B cell (primary cell): Measurements from ENCODE around the gene USP2. TPM values are rescaled to one million over a fixed set of nuclear protein-coding genes. Genes with fewer than 3 reads are reported as not detected.
A peak's percentile ranks its signal among the peaks of the same experiment; 100 is the strongest.

ENCODE experiments used
- ATAC-seq: fragments of 200-7000 bp; cut with Tn5 transposase; one replicate; pipeline ENCODE4 v1.10.0; 2021; ENCODE audit warnings: low read depth, mild to moderate bottlenecking, moderate number of reproducible peaks, moderate library complexity
- CTCF ChIA-PET: fragments of 350-600 bp; sonication (Branson Sonifier 250); formaldehyde crosslinking; loops from one replicate; lab custom pipeline; 2021; ENCODE audit warnings: antibody characterized with exemption, inconsistent platforms; lab: Charles Lee
- POLR2A ChIA-PET: fragments of 350-600 bp; sonication (Branson Sonifier 250); formaldehyde crosslinking; loops from one replicate; lab custom pipeline; 2021; ENCODE audit warnings: antibody characterized with exemption; lab: Charles Lee
- DNase-seq: peaks from one replicate; pipeline ENCODE4 v3.0.0; 2013
- H2AFZ ChIP-seq: 2 replicates; pipeline ENCODE4 v1.6.1; 2012; ENCODE audit warnings: mild to moderate bottlenecking, low read depth, low read length; ENCODE audit not compliant: insufficient read depth, poor library complexity, severe bottlenecking
- H3K27ac ChIP-seq, 2 donors: 1 replicate in 1 of 2; 2 replicates in 1 of 2; pipeline ENCODE4 v1.5.1; 2012 to 2013; ENCODE audit warnings: low read length in 2 of 2, mild to moderate bottlenecking in 2 of 2, moderate library complexity in 1 of 2
- H3K27me3 ChIP-seq, 4 experiments: fragments of 200-600 bp in 1 of 4; sonication (generic) in 1 of 4; replicated peaks in 1 of 4; 1 replicate in 2 of 4; 2 replicates in 2 of 4; pipeline versions ENCODE4 v1.6.1 to v1.7.0; 2013 to 2016; ENCODE audit warnings: low read length in 3 of 4, mild to moderate bottlenecking in 2 of 4, mixed read lengths in 1 of 4, moderate library complexity in 1 of 4; ENCODE audit not compliant: insufficient read depth in 4 of 4, control insufficient read depth in 3 of 4; ENCODE audit errors: control extremely low read depth in 1 of 4
- H3K36me3 ChIP-seq, 2 experiments: replicated peaks in 1 of 2; 1 replicate in 1 of 2; 2 replicates in 1 of 2; pipeline versions ENCODE4 v1.6.1 to v1.7.1; 2013; ENCODE audit warnings: low read length in 1 of 2; ENCODE audit not compliant: insufficient read depth in 2 of 2, control insufficient read depth in 1 of 2; ENCODE audit errors: control extremely low read depth in 1 of 2, extremely low read depth in 1 of 2
- H3K4me1 ChIP-seq, 2 donors: fragments of 200-600 bp in 1 of 2; sonication (generic) in 1 of 2; 1 replicate in 1 of 2; 2 replicates in 1 of 2; pipeline versions ENCODE4 v1.5.1 to v1.6.1; 2013 to 2017; ENCODE audit warnings: low read length in 2 of 2; ENCODE audit not compliant: control insufficient read depth in 2 of 2, insufficient read depth in 2 of 2
- H3K4me2 ChIP-seq: replicated peaks from 2 replicates; pipeline ENCODE3; 2012; ENCODE audit warnings: mild to moderate bottlenecking, low read depth, low read length; ENCODE audit not compliant: poor library complexity, severe bottlenecking
- H3K4me3 ChIP-seq, 5 experiments: fragments of 200-600 bp in 1 of 5; sonication (generic) in 1 of 5; 1 replicate in 3 of 5; 2 replicates in 2 of 5; pipeline versions ENCODE4 v1.5.1 to v1.7.0; 2011 to 2016; ENCODE audit warnings: low read length in 4 of 5, mild to moderate bottlenecking in 4 of 5, low read depth in 2 of 5, control low read depth in 1 of 5, moderate library complexity in 1 of 5; ENCODE audit not compliant: insufficient read depth in 1 of 5; ENCODE audit errors: control extremely low read depth in 1 of 5, extremely low read depth in 1 of 5
- H3K79me2 ChIP-seq: fragments of 200-600 bp; sonication (generic); one replicate; pipeline ENCODE4 v1.6.0; 2016; ENCODE audit warnings: low read length; ENCODE audit not compliant: control insufficient read depth, insufficient read depth
- H3K9ac ChIP-seq: fragments of 200-600 bp; sonication (generic); 2 replicates; pipeline ENCODE4 v1.6.1; 2017; ENCODE audit warnings: mild to moderate bottlenecking, low read length, moderate library complexity
- H3K9me3 ChIP-seq, 3 donors: one replicate each; pipeline versions ENCODE4 v1.6.1 to v1.7.1; 2013; ENCODE audit warnings: low read length in 2 of 3; ENCODE audit not compliant: control insufficient read depth in 2 of 3, insufficient read depth in 1 of 3; ENCODE audit errors: control extremely low read depth in 1 of 3
- H4K20me1 ChIP-seq: 2 replicates; pipeline ENCODE4 v1.6.0; 2012; ENCODE audit warnings: mild to moderate bottlenecking, low read length; ENCODE audit not compliant: insufficient read depth, control insufficient read depth, poor library complexity, severe bottlenecking
- H3K27ac Mint-ChIP-seq: one replicate; pipeline ENCODE4 v1.8.0; 2021; ENCODE audit warnings: mixed read lengths
- H3K27me3 Mint-ChIP-seq: one replicate; pipeline ENCODE4 v1.8.0; 2021; ENCODE audit warnings: mixed read lengths
- H3K4me1 Mint-ChIP-seq: one replicate; pipeline ENCODE4 v1.8.0; 2021; ENCODE audit warnings: mixed read lengths
- H3K4me3 Mint-ChIP-seq: one replicate; pipeline ENCODE4 v1.8.0; 2021; ENCODE audit warnings: mixed read lengths
- H3K9me3 Mint-ChIP-seq: one replicate; pipeline ENCODE4 v1.8.0; 2022; ENCODE audit warnings: mixed read lengths; ENCODE audit not compliant: insufficient read depth
- CTCF ChIP-seq: fragments of 200-600 bp; IDR thresholded peaks from one replicate; pipeline ENCODE4 v1.8.0; 2022; ENCODE audit warnings: antibody characterized with exemption, mild to moderate bottlenecking
- EZH2 ChIP-seq: IDR thresholded peaks from 2 replicates; pipeline ENCODE4 v1.6.1; 2012; ENCODE audit warnings: borderline replicate concordance, low read depth, mild to moderate bottlenecking, moderate library complexity, low read length; ENCODE audit not compliant: insufficient read depth, poor library complexity, severe bottlenecking
- WGBS: methylation state at CpG from one replicate; pipeline ENCODE4 v1.1.5; 2013; ENCODE audit warnings: missing lambda C conversion rate; ENCODE audit not compliant: insufficient coverage; 5-methylcytosine and 5-hydroxymethylcytosine counted together
- intact Hi-C: fragments of 100-400 bp; cut with micrococcal nuclease; formaldehyde crosslinking; loops from one replicate; pipeline ENCODE4 v1.10.0; 2022
- polyA plus RNA-seq: library from polyadenylated mRNA; depleted of rRNA; stranded (reverse); fragments of >200 nt; gene quantifications from 2 replicates; pipeline ENCODE4 v1.2.3, GENCODE V29; 2012
- total RNA-seq, 2 donors: library from RNA; stranded (reverse); fragments of 120-200 nt in 1 of 2; gene quantifications; 1 replicate in 1 of 2; 2 replicates in 1 of 2; pipeline versions ENCODE4 v1.2.3 to v1.2.4, GENCODE V29; 2013 to 2022

The USP2 gene
- total and polyA plus RNA-seq, 2 donors (not counting 1 experiment from before 2014, with no cell fraction given), result 0.09 TPM; not detected in 1

DNA sequence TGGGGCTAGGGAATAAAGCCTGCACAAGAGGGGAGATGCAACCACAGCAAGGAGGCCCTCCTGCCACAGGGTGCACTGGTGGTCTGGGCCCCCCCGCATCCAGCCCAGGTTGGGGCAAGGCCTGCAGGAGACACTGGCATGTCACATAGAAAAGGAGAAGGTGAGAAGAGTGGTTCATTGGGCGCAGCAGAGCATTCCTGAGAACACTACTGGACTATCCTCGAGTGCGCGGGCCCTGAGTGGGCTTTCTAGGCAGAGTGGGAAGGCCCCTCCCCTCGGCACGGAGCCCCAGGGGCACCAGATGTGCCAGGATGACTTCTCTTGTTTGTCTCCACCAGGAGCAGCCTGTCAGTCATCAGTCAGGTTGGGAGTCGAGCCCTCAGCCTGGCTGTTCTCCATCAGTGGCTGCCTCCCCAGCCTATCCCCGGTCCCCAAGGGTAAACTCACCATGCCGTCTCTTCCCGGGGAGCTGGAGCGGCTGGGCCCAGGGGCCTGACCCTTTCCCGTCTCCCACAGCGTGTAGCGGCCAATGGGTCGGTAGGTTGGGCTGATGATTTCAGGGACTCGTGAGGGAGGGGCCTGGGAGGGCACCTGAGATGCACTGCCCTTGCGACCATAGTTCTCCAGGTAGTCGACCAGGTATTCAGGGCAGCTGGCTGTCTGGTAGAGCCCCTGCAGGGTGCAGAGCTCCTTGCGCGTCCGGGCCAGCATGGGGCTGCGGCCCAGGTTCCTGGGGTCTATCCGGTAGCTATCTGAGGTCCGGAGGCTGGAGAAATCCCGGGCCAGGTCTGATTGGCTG, 9.0 kb downstream of the USP2 start:
- Histone ChIP-seq H3K27me3 (peaks cover 0 to 14% (median 5%) of the 10 kb centered on the region in 4 experiments), H3K79me2 (no peaks in the 10 kb centered on the region), H4K20me1 (no peaks in the 10 kb centered on the region), H3K4me3 (no peak overlapping the region), H2AFZ (no peak overlapping the region), H3K27ac (no peak overlapping the region), H3K4me1 (no peaks in the 10 kb centered on the region), H3K9me3 (no peaks in the 10 kb centered on the region), H3K4me2 (no peak overlapping the region), H3K36me3 (no peaks in the 10 kb centered on the region), H3K9ac (no peak overlapping the region)
- peaks cover 27% of the 10 kb centered on the region for H3K27me3 Mint-ChIP-seq
- POLR2A ChIA-PET, result interaction anchor here (0.6 kb wide), 1 partner anchor 1031 kb away, joined by 3 read pairs; no protein-coding TSS in a partner anchor
- no peaks in the 10 kb centered on the region for H3K4me1 Mint-ChIP-seq
- no peaks in the 10 kb centered on the region for H3K9me3 Mint-ChIP-seq
- WGBS, result 94% methylated on average over 26 of the region's 26 CpGs
- CTCF ChIA-PET, result interaction anchor here (5.5 kb wide), 1 partner anchor 16 kb away, joined by 46 read pairs; no protein-coding TSS in a partner anchor
- DNase-seq (no peak), ATAC-seq (no peak)
- no peak overlapping the region for H3K4me3 Mint-ChIP-seq
- TF ChIP-seq CTCF (no peak), EZH2 (no peak)
- intact Hi-C loops, result no loop called here
- H3K27ac Mint-ChIP-seq, result no peak overlapping the region

GRCh38 chr11:119371778-119372182, 9.7 kb downstream of the USP2 start:
- Histone ChIP-seq H3K27me3 (peaks cover 0 to 20% (median 5%) of the 10 kb centered on the region in 4 experiments), H3K27ac (no peak overlapping the region), H3K4me2 (no peak overlapping the region), H4K20me1 (no peaks in the 10 kb centered on the region), H3K4me1 (no peaks in the 10 kb centered on the region), H3K36me3 (no peaks in the 10 kb centered on the region), H2AFZ (no peak overlapping the region), H3K9me3 (no peaks in the 10 kb centered on the region), H3K4me3 (no peak overlapping the region), H3K79me2 (no peaks in the 10 kb centered on the region), H3K9ac (no peak overlapping the region)
- CTCF ChIA-PET, result interaction anchor here (5.5 kb wide), 1 partner anchor 15 kb away, joined by 46 read pairs; no protein-coding TSS in a partner anchor
- DNase-seq (no peak), ATAC-seq (no peak)
- POLR2A ChIA-PET, result interaction anchor here (0.6 kb wide), 1 partner anchor 1030 kb away, joined by 3 read pairs; no protein-coding TSS in a partner anchor
- Mint-ChIP-seq H3K4me3 (no peak overlapping the region), H3K4me1 (no peaks in the 10 kb centered on the region), H3K9me3 (no peaks in the 10 kb centered on the region), H3K27me3 (peaks cover 34% of the 10 kb centered on the region), H3K27ac (no peak overlapping the region)
- TF ChIP-seq CTCF, result peak; percentile 13
- TF ChIP-seq EZH2, result no peak
- intact Hi-C loops, result no loop called here
- 33% methylated on average over 2 of the region's 8 CpGs for WGBS
